SK-N-DZ (cell line): ENCODE data around the gene TTYH3.

ENCODE experiments used
- DNase-seq: peaks from one replicate; pipeline ENCODE4 v3.0.0-alpha.2; 2015; ENCODE audit warnings: low spot score

The TTYH3 gene

GRCh38 chr7:2649139-2649838, 17.5 kb downstream of the TTYH3 start:
- no peak for DNase-seq

GRCh38 chr7:2649991-2650390, 18.2 kb downstream of the TTYH3 start:
- no peak for DNase-seq

GRCh38 chr7:2650451-2650850, 18.7 kb downstream of the TTYH3 start:
- no peak for DNase-seq

GRCh38 chr7:2651336-2651735, 19.6 kb downstream of the TTYH3 start:
- DNase-seq = no peak

GRCh38 chr7:2651847-2652735, 20.3 kb downstream of the TTYH3 start:
- DNase-seq = no peak

- no peak for DNase-seq
Measured at GRCh38 chr7:2652736-2653060, 20.9 kb downstream of the TTYH3 start.

GRCh38 chr7:2654059-2654458, 22.3 kb downstream of the TTYH3 start:
- no peak for DNase-seq

GRCh38 chr7:2655870-2656614, 24.3 kb downstream of the TTYH3 start:
- DNase-seq = no peak

- no peak for DNase-seq
Measured at GRCh38 chr7:2657208-2657607, 25.4 kb downstream of the TTYH3 start.

- no peak for DNase-seq
Measured at GRCh38 chr7:2657920-2658671, 26.3 kb downstream of the TTYH3 start.

- no peak for DNase-seq
Measured at GRCh38 chr7:2658941-2659340, 27.2 kb downstream of the TTYH3 start.

- no peak for DNase-seq
Measured at GRCh38 chr7:2659556-2660358, 28.0 kb downstream of the TTYH3 start.

GRCh38 chr7:2660359-2661095, 28.7 kb downstream of the TTYH3 start:
- no peak for DNase-seq

- no peak for DNase-seq
Measured at GRCh38 chr7:2661096-2661449, 29.3 kb downstream of the TTYH3 start.

GRCh38 chr7:2661602-2662272, 30.0 kb downstream of the TTYH3 start:
- DNase-seq = no peak

- DNase-seq = no peak
Measured at GRCh38 chr7:2662273-2663120, 30.7 kb downstream of the TTYH3 start.

- no peak for DNase-seq
Measured at GRCh38 chr7:2663121-2663886, 31.5 kb downstream of the TTYH3 start.

- no peak for DNase-seq
Measured at GRCh38 chr7:2663960-2664359, 32.2 kb downstream of the TTYH3 start.
